Urinary bladder (tissue), 4 donors: Measurements from ENCODE around the gene RUSC1. TPM values are rescaled to one million over a fixed set of nuclear protein-coding genes. Genes with fewer than 3 reads are reported as not detected.
"Not testable (repeated sequence)": the region's sequence is repeated elsewhere in the genome, so short reads cannot be mapped to it uniquely, and the experiment has no call there.

Experiments used
- DNase-seq: peaks from one replicate; pipeline ENCODE4 v3.0.0-alpha.2; 2015; ENCODE audit errors: extremely low spot score
- H3K27ac ChIP-seq: one replicate; pipeline ENCODE4 v1.5.1; 2013; ENCODE audit warnings: low read depth, mild to moderate bottlenecking, moderate library complexity
- H3K36me3 ChIP-seq: one replicate; pipeline ENCODE4 v1.6.1; 2013; ENCODE audit warnings: mild to moderate bottlenecking, moderate library complexity; ENCODE audit not compliant: insufficient read depth
- H3K4me1 ChIP-seq: one replicate; pipeline ENCODE4 v1.6.1; 2013; ENCODE audit warnings: mild to moderate bottlenecking, moderate library complexity; ENCODE audit not compliant: insufficient read depth
- H3K4me3 ChIP-seq: one replicate; pipeline ENCODE4 v1.5.1; 2013; ENCODE audit warnings: low read depth, low read length
- WGBS: extraction: QIAGEN DNeasy Blood & Tissue Kit; methylation state at CpG from one replicate; pipeline ENCODE4 v1.1.7; 2013; 5-methylcytosine and 5-hydroxymethylcytosine counted together
- polyA plus RNA-seq: library from polyadenylated mRNA; stranded (reverse); fragments of 200-250 nt; gene quantifications from one replicate; pipeline ENCODE4 v1.2.3, GENCODE V29; 2013
- total RNA-seq: library from RNA; depleted of rRNA; stranded (reverse); fragments of >200 nt; gene quantifications from one replicate; pipeline ENCODE4 v1.2.3, GENCODE V29; 2014
- donor health status: healthy with polysubstance abuse.
- donor health status: healthy.

The RUSC1 gene
- total and polyA plus RNA-seq, 2 donors = 13.8 to 36.3 TPM

- H3K4me3 ChIP-seq = peak overlapping the region; percentile 69
- no peaks in the 10 kb centered on the region for H3K36me3 ChIP-seq
- peaks cover 2% of the 10 kb centered on the region for H3K4me1 ChIP-seq
- peak; percentile 87 for DNase-seq
- under 1% methylated on average over 44 of the region's 44 CpGs for WGBS
- peak overlapping the region; percentile 93 for H3K27ac ChIP-seq
Measured at GRCh38 chr1:155324037-155324716, 3.5 kb downstream of the RUSC1 start.

GRCh38 chr1:155324717-155325602 is 4.3 kb downstream of the RUSC1 start:
- H3K36me3 ChIP-seq = no peaks in the 10 kb centered on the region
- WGBS = 7% methylated on average over 59 of the region's 59 CpGs
- peak overlapping the region; percentile 69 for H3K4me3 ChIP-seq
- DNase-seq = no peak
- H3K4me1 ChIP-seq = peaks cover 2% of the 10 kb centered on the region
- H3K27ac ChIP-seq = peak overlapping the region; percentile 46

- no peaks in the 10 kb centered on the region for H3K36me3 ChIP-seq
- H3K27ac ChIP-seq = no peak overlapping the region
- H3K4me1 ChIP-seq = peaks cover under 1% of the 10 kb centered on the region
- no peak for DNase-seq
- 43% methylated on average over 6 of the region's 6 CpGs for WGBS
- peak overlapping the region; percentile 69 for H3K4me3 ChIP-seq
Measured at GRCh38 chr1:155325603-155325893, 4.9 kb downstream of the RUSC1 start.

GRCh38 chr1:155326020-155326526 is 5.4 kb downstream of the RUSC1 start:
- H3K36me3 ChIP-seq = no peaks in the 10 kb centered on the region
- WGBS = 88% methylated on average over 6 of the region's 6 CpGs
- DNase-seq = no peak
- H3K4me1 ChIP-seq = no peaks in the 10 kb centered on the region
- H3K27ac ChIP-seq = no peak overlapping the region
- H3K4me3 ChIP-seq = no peak overlapping the region

- WGBS = 90% methylated on average over 7 of the region's 7 CpGs
- Histone ChIP-seq H3K4me1 (no peaks in the 10 kb centered on the region), H3K27ac (no peak overlapping the region), H3K4me3 (no peak overlapping the region), H3K36me3 (no peaks in the 10 kb centered on the region)
- DNase-seq = no peak
Measured at GRCh38 chr1:155326631-155327037, 5.9 kb downstream of the RUSC1 start.

- 84% methylated on average over 4 of the region's 4 CpGs for WGBS
- DNase-seq = no peak
- Histone ChIP-seq H3K27ac (no peak overlapping the region), H3K36me3 (no peaks in the 10 kb centered on the region), H3K4me1 (no peaks in the 10 kb centered on the region), H3K4me3 (no peak overlapping the region)
Measured at GRCh38 chr1:155327981-155328380, 7.3 kb downstream of the RUSC1 start.

GRCh38 chr1:155328856-155329255 is 8.2 kb downstream of the RUSC1 start:
- not testable (repeated sequence) for DNase-seq, H3K36me3 ChIP-seq, H3K4me1 ChIP-seq, H3K27ac ChIP-seq, H3K4me3 ChIP-seq
- WGBS = 75% methylated on average over 7 of the region's 7 CpGs

GRCh38 chr1:155329980-155330598 is 9.4 kb downstream of the RUSC1 start:
- H3K36me3 ChIP-seq = no peaks in the 10 kb centered on the region
- H3K27ac ChIP-seq = no peak overlapping the region
- DNase-seq = no peak
- H3K4me3 ChIP-seq = no peak overlapping the region
- 90% methylated on average over 11 of the region's 11 CpGs for WGBS
- H3K4me1 ChIP-seq = no peaks in the 10 kb centered on the region

- no peaks in the 10 kb centered on the region for H3K4me1 ChIP-seq
- H3K36me3 ChIP-seq = peaks cover 5% of the 10 kb centered on the region
- no peak overlapping the region for H3K4me3 ChIP-seq
- no peak overlapping the region for H3K27ac ChIP-seq
- no peak for DNase-seq
- WGBS = 28% methylated on average over 1 of the region's 1 CpG
Measured at GRCh38 chr1:155334962-155335361, 14.3 kb downstream of the RUSC1 start.

GRCh38 chr1:155339515-155340097 is 18.9 kb downstream of the RUSC1 start:
- H3K4me1 ChIP-seq = no peaks in the 10 kb centered on the region
- H3K27ac ChIP-seq = no peak overlapping the region
- peaks cover 12% of the 10 kb centered on the region for H3K36me3 ChIP-seq
- H3K4me3 ChIP-seq = no peak overlapping the region
- 77% methylated on average over 8 of the region's 8 CpGs for WGBS
- no peak for DNase-seq

- Histone ChIP-seq H3K4me1 (no peaks in the 10 kb centered on the region), H3K36me3 (peaks cover 13% of the 10 kb centered on the region), H3K27ac (no peak overlapping the region), H3K4me3 (no peak overlapping the region)
- DNase-seq = no peak
- WGBS = 93% methylated on average over 3 of the region's 3 CpGs
Measured at GRCh38 chr1:155342842-155343241, 22.1 kb downstream of the RUSC1 start.

GRCh38 chr1:155352631-155353030 is 31.9 kb downstream of the RUSC1 start:
- no peaks in the 10 kb centered on the region for H3K4me1 ChIP-seq
- 93% methylated on average over 6 of the region's 6 CpGs for WGBS
- H3K27ac ChIP-seq = no peak overlapping the region
- H3K36me3 ChIP-seq = peaks cover 11% of the 10 kb centered on the region
- no peak overlapping the region for H3K4me3 ChIP-seq
- no peak for DNase-seq

- 98% methylated on average over 1 of the region's 1 CpG for WGBS
- no peak for DNase-seq
- H3K27ac ChIP-seq = no peak overlapping the region
- no peak overlapping the region for H3K4me3 ChIP-seq
- H3K4me1 ChIP-seq = no peaks in the 10 kb centered on the region
- peaks cover 5% of the 10 kb centered on the region for H3K36me3 ChIP-seq
Measured at GRCh38 chr1:155360051-155360450, 39.4 kb downstream of the RUSC1 start.
